ENCODE measurements around the gene MRNIP. TPM values are rescaled to one million over a fixed set of nuclear protein-coding genes. Genes with fewer than 3 reads are reported as not detected.

MRNIP gene
- total RNA-seq, 6 experiments from 2014 or later, result 4.7 to 14.7 (median 9.0) TPM

DNA sequence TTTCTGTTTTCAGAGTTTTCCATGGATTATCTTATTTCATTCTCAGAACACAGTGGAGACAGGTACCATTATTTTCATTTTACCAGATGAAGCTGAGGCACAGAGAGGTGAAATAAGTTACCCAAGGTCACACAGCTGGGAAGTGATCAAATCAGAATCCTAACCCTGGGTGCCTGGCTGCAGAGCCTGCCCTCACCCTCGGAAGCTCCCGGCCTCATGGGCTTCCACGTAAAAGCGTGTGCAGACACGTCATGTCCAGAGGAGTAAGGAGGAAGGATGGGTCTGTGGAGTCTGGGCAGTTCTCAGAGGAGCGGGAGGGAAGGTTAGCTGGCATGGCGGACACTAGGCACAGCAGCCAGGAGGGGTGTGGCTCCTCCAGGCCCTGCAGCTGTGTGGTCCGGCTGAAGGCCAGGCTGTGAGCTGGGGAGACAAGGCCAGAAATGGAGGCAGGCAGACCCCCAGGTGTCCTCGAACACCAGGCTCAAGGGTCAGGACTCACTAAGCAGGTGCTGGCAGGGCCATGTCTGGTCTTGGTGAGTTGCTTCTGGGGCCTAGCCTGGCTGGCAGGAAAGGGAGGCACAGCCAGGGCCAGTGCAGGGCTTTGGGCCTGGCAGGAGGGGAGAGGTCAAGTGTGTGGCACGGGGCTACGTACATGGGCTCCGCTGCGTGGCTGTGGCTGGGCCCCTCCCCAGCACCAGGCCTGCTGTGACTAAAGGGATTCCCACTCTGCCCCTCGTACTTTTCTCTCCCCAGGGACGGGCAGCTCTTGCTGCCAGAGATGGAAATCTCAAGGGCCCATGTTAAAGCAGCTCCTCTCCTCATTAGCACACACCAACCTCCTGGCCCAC is 43.5 kb upstream of the MRNIP start:
- ATAC-seq (no peak), DNase-seq (peak in 1 of 3 donors; percentile 22)
- H3K27me3 ChIP-seq, result no peaks in the 10 kb centered on the region
- no peak overlapping the region for H3K27ac ChIP-seq
- H3K36me3 ChIP-seq, result peaks cover 0 to 31% (median 10%) of the 10 kb centered on the region in 4 donors
- intact Hi-C loops (cut with DNase I), result no loop called here
- no peak for TF ChIP-seq POLR2A (IDR thresholded peaks at IDR 0.05)
- TF ChIP-seq, protein P1, sequence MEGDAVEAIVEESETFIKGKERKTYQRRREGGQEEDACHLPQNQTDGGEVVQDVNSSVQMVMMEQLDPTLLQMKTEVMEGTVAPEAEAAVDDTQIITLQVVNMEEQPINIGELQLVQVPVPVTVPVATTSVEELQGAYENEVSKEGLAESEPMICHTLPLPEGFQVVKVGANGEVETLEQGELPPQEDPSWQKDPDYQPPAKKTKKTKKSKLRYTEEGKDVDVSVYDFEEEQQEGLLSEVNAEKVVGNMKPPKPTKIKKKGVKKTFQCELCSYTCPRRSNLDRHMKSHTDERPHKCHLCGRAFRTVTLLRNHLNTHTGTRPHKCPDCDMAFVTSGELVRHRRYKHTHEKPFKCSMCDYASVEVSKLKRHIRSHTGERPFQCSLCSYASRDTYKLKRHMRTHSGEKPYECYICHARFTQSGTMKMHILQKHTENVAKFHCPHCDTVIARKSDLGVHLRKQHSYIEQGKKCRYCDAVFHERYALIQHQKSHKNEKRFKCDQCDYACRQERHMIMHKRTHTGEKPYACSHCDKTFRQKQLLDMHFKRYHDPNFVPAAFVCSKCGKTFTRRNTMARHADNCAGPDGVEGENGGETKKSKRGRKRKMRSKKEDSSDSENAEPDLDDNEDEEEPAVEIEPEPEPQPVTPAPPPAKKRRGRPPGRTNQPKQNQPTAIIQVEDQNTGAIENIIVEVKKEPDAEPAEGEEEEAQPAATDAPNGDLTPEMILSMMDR (IDR thresholded peaks at IDR 0.05), result no peak
- no peaks in the 10 kb centered on the region for H3K9me3 ChIP-seq
- WGBS (ENCODE audit: insufficient coverage, low coverage, low lambda C conversion rate, missing lambda C conversion rate), result 100% methylated on average over 3 of the region's 15 CpGs
- no peak overlapping the region for H3K4me3 ChIP-seq
- peaks cover 0 to 8% (median 0%) of the 10 kb centered on the region in 4 donors for H3K4me1 ChIP-seq

GRCh38 chr5:179901462-179901861 is 42.8 kb upstream of the MRNIP start:
- no peak for ATAC-seq
- intact Hi-C loops (cut with DNase I), result no loop called here
- H3K27me3 ChIP-seq, result no peaks in the 10 kb centered on the region

DNA sequence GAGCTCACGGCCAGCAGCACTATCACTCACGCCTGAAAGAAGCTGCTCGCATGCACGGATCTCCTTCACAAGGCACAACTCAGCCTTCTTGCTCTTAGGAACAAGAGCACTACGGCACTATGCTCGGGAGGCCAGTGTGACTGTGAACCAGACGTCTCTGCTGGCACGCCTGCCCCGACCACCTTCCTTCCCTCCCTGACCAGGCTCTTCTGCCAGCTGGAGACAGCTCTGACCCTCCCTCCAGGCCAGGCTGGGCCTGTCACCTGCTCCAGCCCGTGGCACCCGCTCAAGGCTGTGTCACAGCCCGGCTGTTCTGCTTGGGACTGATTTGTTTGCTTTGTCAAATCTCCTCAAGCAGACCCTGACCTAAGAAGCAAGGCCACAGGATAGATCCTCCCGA is 42.1 kb upstream of the MRNIP start:
- WGBS (ENCODE audit: insufficient coverage, low coverage, low lambda C conversion rate, missing lambda C conversion rate), result 86% methylated on average over 5 of the region's 13 CpGs
- intact Hi-C loops (cut with DNase I), result no loop called here
- TF ChIP-seq, protein P1 (IDR thresholded peaks at IDR 0.05), result no peak
- H3K9me3 ChIP-seq, result no peaks in the 10 kb centered on the region
- H3K4me3 ChIP-seq, result no peak overlapping the region
- DNase-seq (no peak), ATAC-seq (peak in 1 of 4 donors; percentile 22)
- H3K27me3 ChIP-seq, result no peaks in the 10 kb centered on the region
- no peak overlapping the region for H3K27ac ChIP-seq
- H3K4me1 ChIP-seq, result peaks cover 0 to 2% (median 0%) of the 10 kb centered on the region in 4 donors
- peaks cover 0 to 31% (median 10%) of the 10 kb centered on the region in 4 donors for H3K36me3 ChIP-seq

More at GRCh38 chr5:179901462-179901861, 42.8 kb upstream of the MRNIP start:
- DNase-seq, result peak in 1 of 3 donors; percentile 3
- Histone ChIP-seq H3K4me3 (no peak overlapping the region), H3K4me1 (peaks cover 0 to 2% (median 0%) of the 10 kb centered on the region in 4 donors), H3K27ac (no peak overlapping the region), H3K9me3 (no peaks in the 10 kb centered on the region), H3K36me3 (peaks cover 0 to 31% (median 10%) of the 10 kb centered on the region in 4 donors)
- WGBS (ENCODE audit: insufficient coverage, low coverage, low lambda C conversion rate, missing lambda C conversion rate), result 93% methylated on average over 3 of the region's 6 CpGs
- TF ChIP-seq, protein P1 (IDR thresholded peaks at IDR 0.05), result no peak
- no peak for TF ChIP-seq POLR2A (IDR thresholded peaks at IDR 0.05)

- TF ChIP-seq, protein P1 (IDR thresholded peaks at IDR 0.05), result no peak
- TF ChIP-seq POLR2A (IDR thresholded peaks at IDR 0.05), result no peak
- Histone ChIP-seq H3K27ac (no peak overlapping the region), H3K4me1 (peaks cover 0 to 7% (median 0%) of the 10 kb centered on the region in 4 donors), H3K4me3 (no peak overlapping the region), H3K9me3 (no peaks in the 10 kb centered on the region), H3K36me3 (peaks cover 0 to 31% (median 10%) of the 10 kb centered on the region in 4 donors), H3K27me3 (no peaks in the 10 kb centered on the region)
- DNase-seq (no peak), ATAC-seq (no peak)
- intact Hi-C loops (cut with DNase I), result no loop called here
- WGBS (ENCODE audit: insufficient coverage, low coverage, low lambda C conversion rate, missing lambda C conversion rate), result 62% methylated on average over 3 of the region's 9 CpGs
These were observed 41.6 kb upstream of the MRNIP start for GRCh38 chr5:179900206-179900605.
